NOMO-1 treated with dmso at 0.1 percent for 144 hours (cell line): ENCODE measurements around the gene NUP50.
"Not testable (repeated sequence)": the region's sequence is repeated elsewhere in the genome, so short reads cannot be mapped to it uniquely, and the experiment has no call there.

ENCODE experiments used
- DNase-seq: peaks from one replicate; lab custom pipeline; 2025; ENCODE audit not compliant: unreplicated experiment; lab: John Stamatoyannopoulos, UW

Gene NUP50

DNA sequence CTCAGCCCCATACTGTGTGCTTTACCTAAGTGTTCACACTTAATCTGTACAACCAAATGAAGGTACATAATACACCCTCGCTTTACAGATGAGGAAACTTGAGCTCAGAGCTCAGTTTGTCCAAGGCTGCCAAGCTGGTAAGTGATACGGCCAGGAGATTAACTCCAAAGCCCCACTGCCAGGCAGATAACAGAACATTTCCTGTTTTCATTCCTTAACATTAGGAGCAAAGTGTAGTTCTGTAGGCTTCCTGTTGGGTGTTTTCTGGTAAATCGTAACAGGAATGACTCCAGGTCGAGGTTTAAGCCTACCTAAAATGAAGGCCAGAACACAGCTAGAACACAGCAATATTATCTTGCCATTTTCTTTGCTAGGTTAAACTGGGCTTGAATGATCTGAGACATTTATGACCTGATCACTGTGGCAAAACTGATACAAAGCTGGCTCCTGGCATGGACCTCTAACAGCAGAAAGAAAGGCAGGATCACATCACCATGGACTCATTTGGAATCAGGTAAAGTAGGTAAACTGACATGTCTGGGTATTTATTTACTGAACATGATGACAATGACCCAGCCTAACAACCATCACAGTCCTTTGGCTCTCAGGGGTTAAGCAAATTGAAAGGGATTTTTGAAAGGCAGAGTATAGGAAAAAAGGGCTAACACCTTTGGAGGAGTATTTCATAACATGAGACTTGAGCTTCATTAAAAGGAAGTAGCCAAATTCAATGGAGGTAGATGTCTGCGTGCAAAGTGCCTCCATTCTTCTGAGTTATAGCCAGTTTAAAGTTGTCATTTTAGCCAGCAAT lies 3.9 kb upstream of the NUP50 start:
- no peak for DNase-seq

DNA sequence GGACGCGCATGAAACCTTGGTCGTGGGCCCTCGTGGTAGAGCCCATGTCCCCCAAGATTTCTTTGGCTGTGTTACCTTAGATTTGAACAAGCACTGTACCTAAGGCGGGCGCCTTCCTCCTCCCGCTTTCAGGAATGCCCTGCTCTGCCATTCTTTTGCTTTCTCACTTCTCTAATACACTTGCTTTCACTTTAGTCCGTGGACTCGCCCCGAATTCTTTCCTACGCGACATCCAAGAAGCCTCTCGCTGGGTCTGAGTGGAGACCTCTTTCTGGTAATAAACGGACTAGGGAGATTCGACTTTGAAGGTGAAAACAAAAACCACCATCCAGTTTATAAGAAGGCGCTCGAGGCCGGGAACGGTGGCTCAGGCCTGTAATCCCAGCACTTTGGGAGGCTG lies 1.2 kb upstream of the NUP50 start:
- no peak for DNase-seq

DNA sequence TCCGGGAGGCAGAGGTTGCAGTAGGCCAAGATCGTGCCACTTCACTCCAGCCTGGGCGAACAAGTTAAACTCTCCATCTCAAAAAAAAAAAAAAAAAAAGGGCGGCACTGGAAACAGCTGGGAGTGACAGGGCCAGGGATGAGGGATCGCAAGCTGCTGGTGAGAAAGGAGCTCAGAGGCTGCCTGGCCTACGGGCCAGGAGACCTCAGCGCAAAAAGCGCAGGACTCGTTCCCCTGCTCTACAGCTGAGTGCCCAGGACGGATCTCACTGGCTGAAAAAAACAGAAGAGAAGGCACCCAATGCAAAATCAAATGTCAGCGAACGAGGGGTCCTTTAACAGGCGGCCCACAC lies 650 bp upstream of the NUP50 start:
- DNase-seq: no peak

GRCh38 chr22:45164270-45165088 lies 754 bp downstream of the NUP50 start:
- DNase-seq: no peak

GRCh38 chr22:45166932-45167331 lies 3.2 kb downstream of the NUP50 start:
- DNase-seq: peak; percentile 56

- DNase-seq: no peak
Measured at GRCh38 chr22:45169591-45170466, 6.1 kb downstream of the NUP50 start.

DNA sequence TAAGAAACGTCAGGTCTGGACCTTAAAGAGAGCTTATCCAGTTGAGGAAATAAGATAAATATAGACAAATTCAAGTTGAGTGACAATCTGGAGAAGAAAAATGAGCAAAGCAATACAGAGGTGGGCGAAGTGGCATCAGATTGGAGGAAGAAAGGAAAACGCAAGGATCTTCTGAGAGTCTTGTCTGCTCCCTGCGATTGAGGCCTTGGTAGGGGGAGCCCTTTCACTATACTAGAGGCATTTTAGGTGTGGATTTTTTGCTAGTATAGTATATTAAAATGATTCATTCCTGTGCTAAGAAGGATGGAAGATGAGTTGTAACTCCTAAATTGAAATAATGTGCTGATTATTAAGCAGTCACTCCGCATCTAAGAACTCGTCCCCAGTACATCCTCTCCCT lies 8.1 kb downstream of the NUP50 start:
- no peak for DNase-seq

- no peak for DNase-seq
Measured at GRCh38 chr22:45172881-45173585, 9.3 kb downstream of the NUP50 start.

DNA sequence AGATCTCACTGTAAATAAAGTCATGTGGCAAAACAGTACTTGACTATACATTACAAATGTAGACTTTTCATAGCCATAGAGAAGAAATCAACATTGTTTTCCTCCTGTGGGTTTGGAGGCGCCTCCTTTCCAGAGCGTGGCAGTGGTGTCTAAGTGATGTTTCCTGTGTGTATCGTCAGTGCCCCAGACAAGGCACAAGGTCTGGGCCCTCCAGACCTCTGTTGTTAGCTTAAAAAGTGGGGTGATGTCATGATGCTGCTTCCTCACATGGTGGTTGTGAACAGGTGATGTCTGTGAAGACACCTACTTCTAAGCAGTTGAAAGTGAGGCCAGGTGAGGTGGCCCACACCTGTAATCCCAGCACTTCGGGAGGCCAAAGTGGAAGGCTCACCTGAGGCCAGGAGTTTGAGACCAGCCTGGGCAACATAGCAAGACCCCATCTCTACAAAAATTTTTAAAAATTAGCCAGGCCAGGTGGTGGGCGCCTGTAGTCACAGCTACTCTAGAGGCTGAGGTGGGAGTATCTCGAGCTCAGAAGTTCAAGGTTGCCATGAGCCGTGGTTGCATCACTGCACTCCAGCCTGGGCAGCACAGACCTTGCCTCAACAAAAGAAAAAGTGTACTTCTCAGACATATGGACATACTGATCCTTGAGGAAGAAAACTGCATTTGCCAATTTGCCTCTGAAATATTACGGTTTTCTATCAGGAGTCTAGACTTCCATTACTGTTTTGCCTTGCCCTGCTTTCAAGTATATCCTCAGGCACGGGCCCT lies 15.7 kb downstream of the NUP50 start:
- DNase-seq: no peak

DNA sequence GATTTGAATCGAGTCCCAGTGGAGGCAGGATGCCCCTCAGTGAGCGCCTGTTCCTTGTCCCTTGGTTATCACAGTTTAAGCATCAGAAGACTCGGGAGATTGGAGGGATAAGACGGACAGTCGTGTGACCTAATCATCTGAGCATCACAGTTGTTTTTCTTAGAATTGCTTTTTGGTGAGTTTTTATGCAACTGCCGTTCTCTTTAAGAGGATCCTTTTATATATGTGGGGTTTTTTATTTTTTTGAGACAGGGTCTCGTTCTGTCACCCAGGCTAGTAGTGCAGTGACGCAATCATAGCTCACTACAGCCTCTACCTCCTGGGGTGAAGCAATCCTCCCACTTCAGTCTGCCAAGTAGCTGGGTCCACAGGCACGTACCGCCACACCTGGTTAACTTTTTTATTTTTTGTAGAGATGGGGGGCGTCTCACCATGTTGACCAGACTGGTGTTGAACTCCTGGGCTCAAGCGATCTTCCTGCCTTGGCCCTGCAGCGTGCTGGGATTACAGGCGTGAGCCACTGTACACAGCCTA lies 16.5 kb downstream of the NUP50 start:
- peak; percentile 22 for DNase-seq

DNA sequence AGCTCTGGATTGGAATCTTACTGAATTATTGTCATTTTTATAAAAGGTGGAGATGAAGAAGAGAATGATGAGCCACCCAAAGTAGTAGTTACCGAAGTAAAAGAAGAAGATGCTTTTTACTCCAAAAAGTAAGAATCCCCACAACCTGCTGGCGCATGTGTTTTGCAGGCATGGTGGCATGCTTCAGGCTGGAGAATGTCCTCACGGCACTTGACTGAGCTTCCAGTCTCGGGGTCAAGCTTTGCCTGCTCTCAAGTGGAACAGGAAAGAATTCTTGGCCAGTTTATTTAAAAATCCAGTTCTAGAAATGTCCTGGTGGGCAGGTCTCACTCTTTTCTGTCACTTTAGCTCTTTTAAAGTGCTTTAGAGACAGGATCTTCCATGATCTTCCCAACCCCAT lies 17.5 kb downstream of the NUP50 start:
- no peak for DNase-seq

DNA sequence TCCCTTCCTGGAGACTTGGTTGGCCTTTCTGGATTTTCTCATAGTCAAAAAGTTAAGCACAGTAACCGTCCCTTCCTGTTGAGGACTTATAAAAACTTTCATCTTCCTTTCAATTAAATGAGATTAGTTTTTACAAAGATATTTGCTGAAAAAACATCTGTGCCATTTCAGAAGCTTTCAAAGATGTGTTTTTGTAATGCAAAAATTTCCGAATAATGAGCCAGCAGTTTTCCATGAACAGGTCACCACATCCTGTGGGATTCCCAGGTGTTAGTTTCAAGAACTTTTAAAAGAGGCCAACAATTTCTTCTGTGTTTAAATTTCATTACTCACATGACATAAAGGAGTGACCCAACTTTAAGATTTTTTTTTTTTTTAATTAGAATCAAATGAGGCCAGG lies 18.0 kb downstream of the NUP50 start:
- no peak for DNase-seq

DNA sequence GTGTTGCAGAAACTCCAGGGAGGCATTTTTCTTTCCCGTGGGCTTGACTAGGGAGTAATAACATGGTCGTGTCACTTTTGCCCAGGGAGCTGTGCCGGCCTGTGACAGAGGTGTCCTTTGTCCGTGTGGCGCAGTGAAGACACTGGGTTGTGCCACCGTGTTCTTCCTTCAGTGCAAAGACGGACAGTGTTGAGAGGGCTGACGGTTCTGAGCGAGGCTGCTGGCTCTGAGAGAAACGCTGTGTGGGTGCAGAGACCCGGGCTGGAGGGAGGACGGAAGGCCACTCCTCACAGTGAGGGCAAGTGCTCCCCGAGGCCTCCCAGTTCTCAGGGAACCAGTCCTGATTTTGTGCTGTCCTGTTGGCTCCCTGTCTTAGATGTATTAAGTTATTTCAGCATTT lies 20.2 kb downstream of the NUP50 start:
- no peak for DNase-seq

DNA sequence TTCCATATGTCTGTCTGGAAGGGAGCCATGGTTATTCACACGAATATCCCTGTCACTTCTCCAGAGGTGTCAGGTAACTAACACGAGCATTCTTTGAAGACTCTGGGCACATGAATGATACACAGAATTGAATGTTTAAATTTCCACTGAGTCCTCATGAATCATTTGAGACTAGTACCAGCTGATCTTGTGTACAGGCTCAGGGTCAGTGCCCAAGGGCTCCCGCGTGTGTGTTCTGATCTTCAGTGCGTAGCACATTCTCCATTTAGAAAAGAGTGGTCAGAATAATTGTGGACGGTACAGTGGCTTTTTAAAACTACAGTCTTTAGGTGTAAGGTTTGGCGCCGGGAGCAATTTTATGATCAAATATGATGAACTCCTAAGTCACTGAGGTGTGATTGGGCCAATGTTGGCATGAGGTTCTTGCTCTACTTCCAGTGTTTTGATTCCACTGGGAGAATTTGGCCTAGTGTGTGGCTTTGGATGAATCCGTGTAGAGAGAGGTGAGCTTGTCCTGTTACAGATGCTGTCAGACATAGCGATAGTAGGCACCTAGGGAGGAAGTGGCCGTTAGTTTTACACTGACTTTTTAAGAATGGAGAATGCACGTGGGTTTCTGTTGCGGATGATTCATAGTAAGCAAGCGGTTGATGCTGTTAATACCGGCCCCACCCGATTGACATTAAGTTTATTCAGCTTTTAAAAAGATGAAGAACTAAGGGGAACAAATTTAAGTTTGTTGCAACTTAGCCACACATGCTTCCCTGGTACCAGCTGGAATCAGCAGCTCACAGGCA lies 22.2 kb downstream of the NUP50 start:
- no peak for DNase-seq

DNA sequence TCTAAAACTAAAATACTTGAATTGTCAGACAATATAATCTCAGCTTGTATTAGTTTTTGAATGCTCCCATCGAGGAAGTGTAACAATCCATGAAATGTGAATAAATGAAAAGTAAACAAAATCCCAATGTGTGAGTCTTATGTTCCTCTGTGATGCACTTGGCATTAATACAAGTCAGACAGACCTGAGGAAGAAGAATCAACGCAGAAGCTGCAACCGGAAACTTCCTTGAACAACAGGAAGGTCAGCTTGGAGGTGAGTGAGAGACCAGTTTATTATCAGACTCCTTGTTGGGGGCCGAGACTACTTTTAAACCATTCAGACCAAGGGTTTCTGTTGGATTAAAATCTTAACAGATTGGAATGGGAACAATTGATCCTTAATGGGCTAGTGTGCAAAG lies 24.2 kb downstream of the NUP50 start:
- DNase-seq: no peak

- DNase-seq: no peak
Measured at GRCh38 chr22:45188779-45189178, 25.1 kb downstream of the NUP50 start.

DNA sequence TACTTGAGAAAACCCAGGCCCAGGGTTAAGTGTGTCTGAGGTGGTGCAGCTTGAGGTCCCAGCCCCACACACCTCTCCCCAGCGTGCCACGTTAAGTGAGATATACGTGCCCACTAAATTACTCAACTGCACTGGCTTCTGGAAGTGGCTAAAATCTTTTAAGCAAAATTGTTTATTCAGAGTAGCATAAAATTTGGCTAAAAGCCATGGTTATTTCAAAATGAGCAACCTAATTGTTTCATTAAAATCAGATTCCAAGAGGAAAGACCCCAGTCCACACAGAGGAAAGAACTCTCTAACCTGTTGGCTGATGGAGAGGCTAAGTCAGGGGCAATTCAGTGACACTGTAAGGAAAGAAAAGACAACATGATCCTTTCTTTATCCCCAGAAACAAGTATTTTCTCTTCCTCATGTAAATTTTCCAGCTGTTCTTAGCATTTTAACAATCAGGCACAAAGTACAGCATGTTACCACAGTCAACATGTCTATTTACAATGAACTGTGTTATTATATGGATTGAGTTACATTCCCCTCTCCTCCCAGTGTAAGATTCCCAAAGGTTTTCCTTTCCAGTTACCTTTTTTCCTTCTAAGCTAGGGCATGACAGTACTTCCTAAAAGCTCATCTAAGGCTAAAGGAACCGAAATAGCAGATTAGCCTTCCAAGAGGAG lies 26.6 kb downstream of the NUP50 start:
- no peak for DNase-seq

- DNase-seq: not testable (repeated sequence)
Measured at GRCh38 chr22:45191746-45192145, 28.0 kb downstream of the NUP50 start.
